CD4-positive, alpha-beta T cell treated with Interleukin-17A for 1 hour (primary cell): ENCODE data around the gene DNAJA1.
"Not testable (repeated sequence)": the region's sequence is repeated elsewhere in the genome, so short reads cannot be mapped to it uniquely, and the experiment has no call there.

Source experiments
- DNase-seq: peaks from one replicate; pipeline ENCODE4 v3.0.0-alpha.2; 2020

Gene DNAJA1

GRCh38 chr9:33024966-33025571 lies at the start of gene DNAJA1:
TSS of gene DNAJA1 (plus strand) at chr9:33025273. CDS start at chr9:33026485, 1,212 bp downstream.
- DNase-seq = peak; percentile 96

DNA sequence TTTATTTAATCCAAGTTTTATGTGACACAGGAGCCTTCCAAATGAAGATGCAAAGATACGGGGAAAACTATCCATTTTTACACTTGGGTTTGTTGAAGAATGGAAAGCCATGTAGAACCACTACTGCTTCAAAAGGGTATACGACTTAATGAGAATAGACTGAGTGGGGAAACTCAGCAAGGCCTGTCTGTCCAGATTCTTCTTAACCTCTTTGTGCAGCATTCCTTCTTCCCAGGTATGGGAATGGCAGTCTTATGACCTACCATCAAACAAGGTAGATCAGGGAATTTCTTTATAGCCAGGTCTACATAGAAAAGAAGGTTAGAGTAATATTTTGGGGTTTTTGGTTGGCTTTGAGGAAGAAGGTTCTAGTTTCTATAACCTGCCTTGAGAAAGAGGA lies 47.0 kb upstream of the DNAJA1 start:
- no peak for DNase-seq

GRCh38 chr9:32986971-32987370 lies 38.1 kb upstream of the DNAJA1 start:
- no peak for DNase-seq

- DNase-seq = no peak
These were observed 35.4 kb upstream of the DNAJA1 start for GRCh38 chr9:32989660-32990059.

GRCh38 chr9:32991897-32992594 lies 33.0 kb upstream of the DNAJA1 start:
- no peak for DNase-seq

GRCh38 chr9:32992595-32993238 lies 32.4 kb upstream of the DNAJA1 start:
- DNase-seq = no peak

- DNase-seq = peak; percentile 52
These were observed 24.4 kb upstream of the DNAJA1 start for GRCh38 chr9:33000682-33001055.

- not testable (repeated sequence) for DNase-seq
These were observed 19.7 kb upstream of the DNAJA1 start for GRCh38 chr9:33005335-33005734.

DNA sequence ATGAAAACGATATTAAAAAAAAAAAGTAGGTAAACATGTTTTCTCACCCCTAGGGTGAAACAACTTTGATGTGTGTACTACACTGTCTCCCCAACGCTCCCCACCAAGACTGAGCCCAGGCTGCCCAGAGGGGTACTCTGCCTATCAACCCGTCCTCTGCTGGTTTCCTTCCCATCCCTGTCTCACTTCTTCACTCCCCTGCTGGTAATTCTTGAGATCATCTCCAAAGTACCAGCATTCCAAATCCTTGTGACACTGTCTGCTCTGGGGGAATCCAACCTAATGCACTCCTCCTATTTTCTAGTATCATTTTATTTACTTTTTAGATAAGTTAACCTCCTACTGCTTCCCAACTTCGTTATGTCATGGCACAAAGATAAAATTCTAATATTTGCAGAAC lies 17.3 kb upstream of the DNAJA1 start:
- DNase-seq = no peak

DNA sequence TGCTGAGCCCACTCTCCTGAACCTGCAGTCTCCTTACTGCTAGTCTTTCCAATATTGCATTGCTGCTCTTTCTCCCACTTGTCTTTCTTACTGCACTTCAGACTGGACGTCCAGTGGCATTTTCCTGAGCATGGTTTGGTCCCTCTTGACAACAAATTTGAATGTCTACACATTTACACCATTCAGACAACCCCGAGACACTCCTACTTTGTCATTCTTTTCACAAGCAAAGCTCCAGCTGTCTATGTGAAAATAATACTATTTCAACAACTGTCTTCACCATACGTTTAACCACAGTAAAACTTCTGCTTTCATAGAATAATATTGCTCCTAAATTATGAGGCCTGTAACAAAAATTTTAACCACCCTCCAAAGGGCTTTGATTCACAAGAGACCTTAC lies 13.2 kb upstream of the DNAJA1 start:
- no peak for DNase-seq

DNA sequence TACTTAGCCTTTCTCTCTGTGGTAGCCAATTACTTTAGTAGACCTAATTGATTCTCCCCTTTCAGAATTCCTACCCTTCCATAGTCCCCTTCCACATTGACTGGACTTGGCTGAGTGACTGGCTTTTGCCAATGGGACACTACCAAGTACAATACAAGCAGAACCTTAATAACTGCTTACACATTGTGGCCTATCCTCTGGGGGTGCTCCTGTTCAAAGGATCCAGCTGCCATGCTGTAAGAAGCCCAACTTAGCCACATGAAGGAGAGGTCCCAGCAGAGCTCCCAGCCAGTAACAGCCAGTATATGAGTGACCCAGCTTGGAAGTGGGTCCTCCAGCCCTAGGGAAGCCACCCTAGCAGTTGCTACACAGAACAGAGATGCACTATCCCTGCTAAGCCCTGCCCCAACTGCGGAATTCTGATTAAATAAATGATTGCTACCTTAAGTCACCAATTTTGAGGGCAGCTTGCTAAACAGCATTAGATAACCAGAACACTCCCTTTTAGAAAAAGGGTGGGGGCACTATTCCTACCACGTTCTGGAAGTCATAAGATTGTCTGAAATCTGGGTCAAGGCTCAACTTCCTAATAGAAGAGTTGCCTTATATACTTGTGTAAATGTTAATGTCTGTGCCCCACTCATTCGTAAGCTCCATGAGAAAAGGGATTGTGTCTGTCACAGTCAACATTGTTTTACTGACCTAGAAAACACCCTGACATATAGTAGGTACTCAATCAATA lies 12.6 kb upstream of the DNAJA1 start:
- DNase-seq = no peak

GRCh38 chr9:33013962-33014664 lies 11.0 kb upstream of the DNAJA1 start:
- DNase-seq = no peak

DNA sequence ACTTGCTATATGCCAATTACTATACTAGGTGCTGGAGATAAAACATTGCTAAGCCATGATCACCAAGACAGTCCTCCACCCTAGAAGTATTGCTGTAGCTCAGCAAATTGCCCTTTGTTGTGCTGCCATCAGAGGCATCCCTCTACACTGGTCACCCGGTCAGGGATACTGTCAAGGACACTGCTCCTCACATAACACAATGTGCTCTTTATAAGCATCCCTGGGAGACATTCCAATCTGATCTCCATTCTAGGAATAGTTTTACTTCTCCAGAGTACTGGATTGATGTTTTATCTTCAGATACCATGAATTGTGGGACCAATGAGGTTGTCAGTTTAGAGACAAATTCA lies 10.4 kb upstream of the DNAJA1 start:
- DNase-seq = no peak

- DNase-seq = no peak
These were observed 7.6 kb upstream of the DNAJA1 start for GRCh38 chr9:33017283-33018041.

GRCh38 chr9:33019797-33020196 lies 5.3 kb upstream of the DNAJA1 start:
- no peak for DNase-seq

- DNase-seq = no peak
These were observed 2.8 kb upstream of the DNAJA1 start for GRCh38 chr9:33022303-33022702.

GRCh38 chr9:33022755-33023154 lies 2.3 kb upstream of the DNAJA1 start:
- no peak for DNase-seq

DNA sequence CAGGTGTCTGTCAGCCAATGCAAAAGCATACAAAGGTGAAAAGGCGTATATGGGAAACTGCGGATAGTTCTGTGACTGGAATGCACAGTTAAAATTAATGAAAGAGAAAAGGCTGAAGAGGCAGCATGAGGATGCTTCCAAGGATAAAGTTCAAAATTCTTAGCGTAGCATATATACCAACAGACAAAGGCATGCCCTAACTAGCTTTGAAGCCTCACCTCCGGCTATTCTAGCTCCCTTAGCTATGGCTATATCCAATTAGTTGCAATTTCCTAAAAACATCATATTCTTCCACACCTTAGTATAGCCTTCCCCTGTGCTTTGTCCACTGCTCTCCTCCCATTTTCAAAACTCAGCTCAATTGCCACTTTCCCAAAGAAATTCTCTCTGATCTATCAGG lies 1.4 kb upstream of the DNAJA1 start:
- no peak for DNase-seq

GRCh38 chr9:33024126-33024965 lies 727 bp upstream of the DNAJA1 start:
- no peak for DNase-seq

GRCh38 chr9:33025572-33026342 lies 684 bp downstream of the DNAJA1 start:
- DNase-seq = peak; percentile 91
